ENCODE measurements around the gene ATF4. TPM values are rescaled to one million over a fixed set of nuclear protein-coding genes. Genes with fewer than 3 reads are reported as not detected.
A peak's percentile ranks its signal among the peaks of the same experiment; 100 is the strongest.

The ATF4 gene
- total RNA-seq, result 100 to 1,000 TPM; 806 to 814 TPM

DNA sequence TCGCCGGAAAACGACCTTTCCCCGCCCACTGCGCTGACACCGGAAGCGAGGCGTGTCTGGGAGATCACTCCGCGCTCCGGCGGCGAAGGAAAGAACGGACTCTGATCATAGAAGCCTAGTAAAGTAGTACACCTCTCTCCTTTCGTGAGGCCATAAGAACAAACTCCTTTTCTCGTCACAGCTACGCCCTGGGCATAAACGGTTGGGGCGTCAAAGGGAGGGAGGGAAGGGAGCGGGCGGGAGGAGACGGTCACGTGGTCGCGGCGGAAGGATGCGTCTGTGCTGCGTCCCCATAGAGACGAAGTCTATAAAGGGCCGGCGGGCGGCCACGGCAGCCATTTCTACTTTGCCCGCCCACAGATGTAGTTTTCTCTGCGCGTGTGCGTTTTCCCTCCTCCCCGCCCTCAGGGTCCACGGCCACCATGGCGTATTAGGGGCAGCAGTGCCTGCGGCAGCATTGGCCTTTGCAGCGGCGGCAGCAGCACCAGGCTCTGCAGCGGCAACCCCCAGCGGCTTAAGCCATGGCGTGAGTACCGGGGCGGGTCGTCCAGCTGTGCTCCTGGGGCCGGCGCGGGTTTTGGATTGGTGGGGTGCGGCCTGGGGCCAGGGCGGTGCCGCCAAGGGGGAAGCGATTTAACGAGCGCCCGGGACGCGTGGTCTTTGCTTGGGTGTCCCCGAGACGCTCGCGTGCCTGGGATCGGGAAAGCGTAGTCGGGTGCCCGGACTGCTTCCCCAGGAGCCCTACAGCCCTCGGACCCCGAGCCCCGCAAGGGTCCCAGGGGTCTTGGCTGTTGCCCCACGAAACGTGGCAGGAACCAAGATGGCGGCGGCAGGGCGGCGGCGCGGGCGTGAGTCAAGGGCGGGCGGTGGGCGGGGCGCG lies at the start of gene ATF4:
ATF4 (plus strand) TSS at position 337 of the 880 bp plus-strand sequence. CDS start 884 bp downstream, outside the sequence.
- Mint-ChIP-seq H3K9me3 (no peaks in the 10 kb centered on the region), H3K27ac (peak within 1 kb of the TSS; percentile 96), H3K4me3 (peak within 1 kb of the TSS; percentile 86), H3K4me1 (peaks cover 57% of the 10 kb centered on the region), H3K36me3 (peaks cover 55% of the 10 kb centered on the region), H3K27me3 (peaks cover 10% of the 10 kb centered on the region)
- DNase-seq, result peak; percentile 82

DNA sequence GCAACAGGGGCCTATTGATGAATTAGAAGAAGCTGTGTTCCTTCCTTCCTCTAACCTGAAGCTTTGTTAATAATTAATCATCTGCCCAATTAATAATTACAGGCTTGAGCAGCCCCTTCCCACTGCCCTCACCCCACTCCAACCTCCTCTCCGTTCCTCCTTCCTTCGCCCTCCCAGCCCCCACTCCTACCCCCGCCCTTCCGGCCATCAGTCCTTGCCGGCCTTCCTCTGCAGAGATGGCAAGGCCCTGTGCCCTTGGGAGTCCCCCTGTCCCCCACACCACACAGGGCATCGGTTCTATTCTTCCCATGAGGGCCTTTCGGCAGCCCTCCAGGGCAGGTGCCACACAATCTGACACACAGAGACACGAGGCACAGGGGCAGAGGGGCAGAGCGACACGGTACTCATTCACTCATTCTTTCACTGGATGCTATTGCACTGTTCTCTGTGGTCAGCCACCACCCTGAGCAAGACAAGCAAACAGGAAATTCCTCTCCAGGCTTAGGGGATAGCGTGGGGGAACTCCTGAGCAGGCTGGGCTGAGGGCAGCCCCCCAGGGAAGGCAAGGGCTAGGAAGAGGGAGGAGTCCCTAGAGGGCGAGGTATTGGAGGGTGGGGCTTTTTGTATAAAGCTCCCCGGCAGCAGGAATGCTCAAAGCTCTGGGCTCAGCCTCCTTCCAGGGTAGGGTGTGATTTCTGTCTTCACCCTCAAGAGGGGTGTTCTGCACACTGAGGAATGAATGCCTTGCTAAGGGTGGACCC lies 48.8 kb upstream of the ATF4 start:
- Mint-ChIP-seq H3K36me3 (no peaks in the 10 kb centered on the region), H3K27me3 (no peaks in the 10 kb centered on the region), H3K4me3 (no peak overlapping the region), H3K9me3 (no peaks in the 10 kb centered on the region), H3K27ac (no peak overlapping the region), H3K4me1 (peaks cover 17% of the 10 kb centered on the region)
- peak; percentile 25 for DNase-seq

DNA sequence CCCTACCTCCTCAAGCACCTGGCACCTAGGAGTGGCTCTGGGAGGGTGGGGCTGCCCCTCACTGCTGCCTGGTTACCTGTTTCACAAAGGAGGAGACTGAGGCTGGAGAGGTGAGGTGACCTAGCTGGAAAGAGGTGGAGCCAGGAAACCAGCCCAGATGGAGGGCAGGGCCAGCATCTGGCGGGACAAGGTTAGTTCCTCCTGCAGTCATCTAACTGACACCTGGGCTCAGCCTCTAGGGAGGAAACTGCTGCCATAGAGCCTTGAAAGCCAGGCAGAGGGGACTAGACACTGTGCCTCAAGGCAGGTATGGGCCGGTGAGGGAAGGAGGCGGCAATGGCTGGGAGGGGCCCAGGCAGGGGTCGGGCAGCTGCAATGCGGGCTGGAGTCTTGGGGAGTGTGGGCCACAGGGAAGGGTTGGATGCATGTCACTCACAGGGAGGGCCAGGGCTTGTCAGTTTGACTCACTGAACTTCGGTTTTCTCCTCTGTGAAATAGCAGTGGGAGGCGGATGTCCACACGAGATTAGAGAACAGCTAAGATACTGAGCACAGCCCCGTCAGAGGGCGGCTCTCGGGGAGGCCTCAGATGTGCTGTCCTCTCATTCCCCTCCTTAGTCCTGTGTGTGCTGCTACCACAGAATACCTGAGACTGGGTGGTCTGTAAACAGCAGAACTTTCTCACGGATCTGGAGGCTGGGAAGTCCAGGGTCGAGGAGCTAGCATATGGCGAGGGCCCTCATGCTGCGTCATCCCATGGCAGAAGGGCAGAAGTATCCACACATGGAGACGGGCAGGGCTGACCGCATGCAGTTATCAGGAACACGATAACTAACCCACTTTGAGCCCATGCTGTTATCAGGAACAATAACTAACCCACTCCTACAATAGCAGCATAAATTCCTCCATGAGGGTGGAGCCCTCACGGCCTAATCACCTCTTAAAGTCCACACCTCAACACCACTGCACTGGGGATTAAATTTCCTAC lies 47.5 kb upstream of the ATF4 start:
- H3K36me3 Mint-ChIP-seq, result no peaks in the 10 kb centered on the region
- no peak for DNase-seq
- no peak overlapping the region for H3K4me3 Mint-ChIP-seq
- H3K4me1 Mint-ChIP-seq, result peaks cover 17% of the 10 kb centered on the region
- H3K9me3 Mint-ChIP-seq, result no peaks in the 10 kb centered on the region
- H3K27me3 Mint-ChIP-seq, result no peaks in the 10 kb centered on the region
- H3K27ac Mint-ChIP-seq, result peak overlapping the region; percentile 20

- Mint-ChIP-seq H3K4me1 (peaks cover 17% of the 10 kb centered on the region), H3K27ac (no peak overlapping the region), H3K4me3 (no peak overlapping the region), H3K36me3 (no peaks in the 10 kb centered on the region), H3K27me3 (no peaks in the 10 kb centered on the region), H3K9me3 (no peaks in the 10 kb centered on the region)
- no peak for DNase-seq
Observed at GRCh38 chr22:39473851-39474250, 46.5 kb upstream of the ATF4 start.

DNA sequence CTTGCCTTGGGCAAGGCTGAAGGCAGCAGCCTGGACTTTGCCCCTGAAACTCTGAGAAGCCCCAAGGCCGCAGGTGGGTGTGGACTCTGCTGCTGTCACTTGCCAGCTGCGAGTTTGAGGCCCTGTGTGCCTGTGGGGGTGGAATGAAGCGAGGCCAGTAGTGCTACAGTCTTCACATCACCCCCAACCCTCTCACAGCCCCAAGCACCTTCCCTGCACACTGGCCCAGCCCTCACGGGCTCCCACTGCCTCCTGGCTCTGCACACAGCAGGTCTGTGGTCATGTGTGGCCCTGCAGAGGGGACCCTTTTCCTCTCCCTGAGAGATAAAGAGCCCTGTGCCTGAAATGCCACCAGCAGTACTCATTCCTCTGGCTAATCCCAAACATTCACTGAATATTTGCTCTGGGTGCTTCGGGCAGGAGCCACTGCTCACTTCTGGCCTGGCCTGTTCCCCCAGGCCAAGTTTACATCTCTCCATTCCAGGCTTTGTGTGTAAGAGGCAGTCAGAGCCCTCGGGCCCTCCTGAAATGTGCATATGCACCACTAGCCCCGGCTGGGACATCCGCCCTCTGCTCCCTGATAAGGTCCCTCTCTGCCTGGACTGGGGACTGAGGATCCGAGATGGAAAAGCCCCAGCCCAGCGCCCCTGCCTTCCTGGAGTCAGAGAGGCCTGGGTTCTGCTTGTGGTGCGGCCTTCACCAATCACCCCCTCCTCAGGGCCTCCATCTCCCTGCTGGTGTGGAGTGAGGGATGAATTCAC lies 45.8 kb upstream of the ATF4 start:
- H3K27me3 Mint-ChIP-seq, result no peaks in the 10 kb centered on the region
- DNase-seq, result no peak
- no peak overlapping the region for H3K4me3 Mint-ChIP-seq
- H3K36me3 Mint-ChIP-seq, result no peaks in the 10 kb centered on the region
- H3K4me1 Mint-ChIP-seq, result peaks cover 17% of the 10 kb centered on the region
- H3K27ac Mint-ChIP-seq, result no peak overlapping the region
- H3K9me3 Mint-ChIP-seq, result no peaks in the 10 kb centered on the region

DNA sequence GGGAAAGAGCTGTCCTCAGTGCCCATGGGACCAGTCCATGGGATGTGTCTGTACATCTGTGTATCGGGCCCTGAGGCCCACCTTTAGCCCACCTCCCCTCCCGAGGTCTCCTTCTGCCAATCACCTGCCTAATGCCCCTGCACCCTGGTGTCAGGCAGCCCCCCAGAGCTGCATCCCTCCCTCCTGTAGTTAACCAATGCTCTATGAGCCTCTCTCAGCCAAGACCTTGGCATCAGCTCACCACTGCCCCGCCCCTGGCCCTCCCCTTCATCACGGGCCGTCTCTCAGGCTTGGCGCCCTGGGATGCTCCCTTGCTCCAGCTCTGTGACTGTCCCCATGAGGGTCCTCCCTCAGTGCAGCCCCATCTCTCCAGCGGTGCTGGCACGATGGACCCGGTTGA lies 45.0 kb upstream of the ATF4 start:
- no peaks in the 10 kb centered on the region for H3K36me3 Mint-ChIP-seq
- no peaks in the 10 kb centered on the region for H3K27me3 Mint-ChIP-seq
- H3K27ac Mint-ChIP-seq, result no peak overlapping the region
- DNase-seq, result no peak
- no peaks in the 10 kb centered on the region for H3K9me3 Mint-ChIP-seq
- H3K4me3 Mint-ChIP-seq, result no peak overlapping the region
- peaks cover 17% of the 10 kb centered on the region for H3K4me1 Mint-ChIP-seq

GRCh38 chr22:39475902-39476301 lies 44.5 kb upstream of the ATF4 start:
- Mint-ChIP-seq H3K4me3 (no peak overlapping the region), H3K27me3 (no peaks in the 10 kb centered on the region), H3K4me1 (peaks cover 17% of the 10 kb centered on the region), H3K36me3 (no peaks in the 10 kb centered on the region), H3K27ac (no peak overlapping the region), H3K9me3 (no peaks in the 10 kb centered on the region)
- DNase-seq, result no peak

- Mint-ChIP-seq H3K27ac (no peak overlapping the region), H3K4me1 (peaks cover 11% of the 10 kb centered on the region), H3K9me3 (no peaks in the 10 kb centered on the region), H3K27me3 (no peaks in the 10 kb centered on the region), H3K36me3 (no peaks in the 10 kb centered on the region), H3K4me3 (no peak overlapping the region)
- no peak for DNase-seq
Observed at GRCh38 chr22:39476664-39477063, 43.7 kb upstream of the ATF4 start.

- no peak for DNase-seq
- Mint-ChIP-seq H3K27ac (no peak overlapping the region), H3K27me3 (no peaks in the 10 kb centered on the region), H3K4me3 (no peak overlapping the region), H3K4me1 (peaks cover 4% of the 10 kb centered on the region), H3K9me3 (no peaks in the 10 kb centered on the region), H3K36me3 (no peaks in the 10 kb centered on the region)
Observed at GRCh38 chr22:39477542-39477941, 42.8 kb upstream of the ATF4 start.

- Mint-ChIP-seq H3K27ac (no peak overlapping the region), H3K4me3 (no peak overlapping the region), H3K9me3 (no peaks in the 10 kb centered on the region), H3K27me3 (no peaks in the 10 kb centered on the region), H3K4me1 (no peaks in the 10 kb centered on the region), H3K36me3 (no peaks in the 10 kb centered on the region)
- peak; percentile 21 for DNase-seq
Observed at GRCh38 chr22:39478441-39478850, 41.9 kb upstream of the ATF4 start.

DNA sequence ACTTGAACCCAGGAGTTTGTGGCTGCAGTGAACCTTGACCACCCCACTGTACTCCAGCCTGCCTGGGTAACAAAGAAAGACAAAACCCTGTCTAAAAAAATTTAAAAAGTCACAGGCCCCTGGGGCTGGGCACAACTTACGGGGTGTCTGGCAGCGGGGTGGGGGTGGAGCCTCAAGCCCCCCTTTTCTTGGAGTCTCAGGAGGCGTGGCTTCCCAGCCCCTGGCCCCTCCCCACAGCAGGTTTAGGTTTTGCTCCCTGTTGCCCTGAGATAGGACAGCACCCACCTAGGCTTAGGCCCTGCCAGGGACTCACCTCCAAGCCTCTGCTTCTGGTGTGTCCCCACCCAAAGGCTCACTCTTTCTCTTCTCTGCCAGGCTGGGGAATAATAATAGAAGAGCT lies 41.1 kb upstream of the ATF4 start:
- no peaks in the 10 kb centered on the region for H3K36me3 Mint-ChIP-seq
- no peaks in the 10 kb centered on the region for H3K9me3 Mint-ChIP-seq
- no peak overlapping the region for H3K27ac Mint-ChIP-seq
- no peak overlapping the region for H3K4me3 Mint-ChIP-seq
- H3K27me3 Mint-ChIP-seq, result no peaks in the 10 kb centered on the region
- DNase-seq, result no peak
- no peaks in the 10 kb centered on the region for H3K4me1 Mint-ChIP-seq

DNA sequence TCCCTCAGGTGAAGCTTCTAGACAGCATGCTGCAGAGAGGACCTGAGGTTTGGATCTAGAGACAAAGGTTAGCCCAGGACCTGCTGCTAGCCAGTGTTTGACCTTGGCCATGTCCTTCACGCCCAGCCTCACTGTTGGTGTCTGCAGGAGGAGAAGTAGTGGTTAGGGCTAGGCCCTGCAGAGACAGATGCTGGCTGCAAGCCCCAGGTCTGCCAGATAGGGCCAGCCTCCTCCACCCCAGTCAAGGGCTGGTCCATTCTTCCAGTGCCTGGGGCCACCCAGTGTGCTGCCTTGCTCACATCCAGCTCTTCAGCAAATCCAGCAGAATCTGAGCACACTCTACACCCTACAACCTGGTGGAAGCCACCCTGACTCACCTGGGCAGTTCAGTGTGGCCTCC lies 39.8 kb upstream of the ATF4 start:
- no peaks in the 10 kb centered on the region for H3K27me3 Mint-ChIP-seq
- H3K9me3 Mint-ChIP-seq, result no peaks in the 10 kb centered on the region
- no peaks in the 10 kb centered on the region for H3K4me1 Mint-ChIP-seq
- no peaks in the 10 kb centered on the region for H3K36me3 Mint-ChIP-seq
- no peak overlapping the region for H3K27ac Mint-ChIP-seq
- H3K4me3 Mint-ChIP-seq, result no peak overlapping the region
- no peak for DNase-seq

GRCh38 chr22:39481054-39481453 lies 39.3 kb upstream of the ATF4 start:
- Mint-ChIP-seq H3K27ac (no peak overlapping the region), H3K4me3 (no peak overlapping the region), H3K9me3 (no peaks in the 10 kb centered on the region), H3K4me1 (no peaks in the 10 kb centered on the region), H3K27me3 (no peaks in the 10 kb centered on the region), H3K36me3 (no peaks in the 10 kb centered on the region)
- DNase-seq, result no peak

GRCh38 chr22:39481595-39481994 lies 38.8 kb upstream of the ATF4 start:
- no peaks in the 10 kb centered on the region for H3K4me1 Mint-ChIP-seq
- no peak overlapping the region for H3K27ac Mint-ChIP-seq
- H3K27me3 Mint-ChIP-seq, result no peaks in the 10 kb centered on the region
- no peaks in the 10 kb centered on the region for H3K36me3 Mint-ChIP-seq
- H3K9me3 Mint-ChIP-seq, result no peaks in the 10 kb centered on the region
- H3K4me3 Mint-ChIP-seq, result no peak overlapping the region
- DNase-seq, result no peak

Measured in activated naive CD8-positive, alpha-beta T cell treated with anti-CD3 and anti-CD28 coated beads for 36 hours (primary cell).